Measurements from ENCODE around the gene NEGR1. TPM values are rescaled to one million over a fixed set of nuclear protein-coding genes. Genes with fewer than 3 reads are reported as not detected.

The NEGR1 gene
- total and polyA plus RNA-seq, 2 experiments from 2014 or later, result 0.57 to 0.94 TPM

GRCh38 chr1:72288886-72289285 lies 6.5 kb upstream of the NEGR1 start (continued):
- no peak for TF ChIP-seq EZH2phosphoT487 (IDR thresholded peaks at IDR 0.05; ENCODE audit: unreplicated experiment)
- TF ChIP-seq, protein P1, sequence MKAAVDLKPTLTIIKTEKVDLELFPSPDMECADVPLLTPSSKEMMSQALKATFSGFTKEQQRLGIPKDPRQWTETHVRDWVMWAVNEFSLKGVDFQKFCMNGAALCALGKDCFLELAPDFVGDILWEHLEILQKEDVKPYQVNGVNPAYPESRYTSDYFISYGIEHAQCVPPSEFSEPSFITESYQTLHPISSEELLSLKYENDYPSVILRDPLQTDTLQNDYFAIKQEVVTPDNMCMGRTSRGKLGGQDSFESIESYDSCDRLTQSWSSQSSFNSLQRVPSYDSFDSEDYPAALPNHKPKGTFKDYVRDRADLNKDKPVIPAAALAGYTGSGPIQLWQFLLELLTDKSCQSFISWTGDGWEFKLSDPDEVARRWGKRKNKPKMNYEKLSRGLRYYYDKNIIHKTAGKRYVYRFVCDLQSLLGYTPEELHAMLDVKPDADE (IDR thresholded peaks at IDR 0.05), result no peak

- Histone ChIP-seq H4K20me1 (replicated peaks; ENCODE audit: insufficient read depth) (no peaks in the 10 kb centered on the region), H3K4me3 (no peak overlapping the region), H3K4me1 (ENCODE audit: insufficient read depth) (peaks cover 16% of the 10 kb centered on the region), H3K4me2 (no peak overlapping the region), H3K79me2 (replicated peaks; ENCODE audit: insufficient read depth) (no peaks in the 10 kb centered on the region), H3K27ac (ENCODE audit: low read depth) (no peak overlapping the region), H2AFZ (no peak overlapping the region), H3K36me3 (ENCODE audit: insufficient read depth) (no peaks in the 10 kb centered on the region), H3K9me2 (ENCODE audit: insufficient read depth) (no peaks in the 10 kb centered on the region), H3K27me3 (ENCODE audit: insufficient read depth) (peaks cover 29% of the 10 kb centered on the region), H3F3A (replicated peaks; ENCODE audit: low read depth) (peaks cover 4% of the 10 kb centered on the region; the same call in 1 of the 2 replicates)
- ATAC-seq, result no peak
- H3K9me3 Mint-ChIP-seq, result no peaks in the 10 kb centered on the region; the same call in 2 of the 3 replicates
- no peak overlapping the region for H3K4me3 Mint-ChIP-seq
- no peak overlapping the region for H3K27ac Mint-ChIP-seq
- H3K36me3 Mint-ChIP-seq (ENCODE audit: low read depth), result no peaks in the 10 kb centered on the region; the same call in 2 of the 3 replicates
- DNase-seq (ENCODE audit: low spot score), result no peak
- H3K27me3 Mint-ChIP-seq (ENCODE audit: insufficient read depth, low read depth, poor library complexity), result peaks cover 13% of the 10 kb centered on the region
- H3K4me1 Mint-ChIP-seq, result peaks cover 14% of the 10 kb centered on the region
- no peak for TF ChIP-seq JUNB (IDR thresholded peaks at IDR 0.05; ENCODE audit: unreplicated experiment)
- TF ChIP-seq, protein P2, sequence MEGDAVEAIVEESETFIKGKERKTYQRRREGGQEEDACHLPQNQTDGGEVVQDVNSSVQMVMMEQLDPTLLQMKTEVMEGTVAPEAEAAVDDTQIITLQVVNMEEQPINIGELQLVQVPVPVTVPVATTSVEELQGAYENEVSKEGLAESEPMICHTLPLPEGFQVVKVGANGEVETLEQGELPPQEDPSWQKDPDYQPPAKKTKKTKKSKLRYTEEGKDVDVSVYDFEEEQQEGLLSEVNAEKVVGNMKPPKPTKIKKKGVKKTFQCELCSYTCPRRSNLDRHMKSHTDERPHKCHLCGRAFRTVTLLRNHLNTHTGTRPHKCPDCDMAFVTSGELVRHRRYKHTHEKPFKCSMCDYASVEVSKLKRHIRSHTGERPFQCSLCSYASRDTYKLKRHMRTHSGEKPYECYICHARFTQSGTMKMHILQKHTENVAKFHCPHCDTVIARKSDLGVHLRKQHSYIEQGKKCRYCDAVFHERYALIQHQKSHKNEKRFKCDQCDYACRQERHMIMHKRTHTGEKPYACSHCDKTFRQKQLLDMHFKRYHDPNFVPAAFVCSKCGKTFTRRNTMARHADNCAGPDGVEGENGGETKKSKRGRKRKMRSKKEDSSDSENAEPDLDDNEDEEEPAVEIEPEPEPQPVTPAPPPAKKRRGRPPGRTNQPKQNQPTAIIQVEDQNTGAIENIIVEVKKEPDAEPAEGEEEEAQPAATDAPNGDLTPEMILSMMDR (conservative IDR thresholded peaks at IDR 0.05; ENCODE audit: low read depth in 2 of 2), result no peak
- TF ChIP-seq STAT1 (IDR thresholded peaks at IDR 0.05; ENCODE audit: unreplicated experiment), result no peak
- TF ChIP-seq, protein P1 (IDR thresholded peaks at IDR 0.05), result no peak
- TF ChIP-seq EZH2 (IDR thresholded peaks at IDR 0.05; ENCODE audit: low read depth, unreplicated experiment), result no peak
- TF ChIP-seq POLR2AphosphoS5 (IDR thresholded peaks at IDR 0.05; ENCODE audit: low read depth), result no peak
- TF ChIP-seq ZNF114 (CRISPR knock-in tag; IDR thresholded peaks at IDR 0.05), result no peak
- TF ChIP-seq, protein P3, sequence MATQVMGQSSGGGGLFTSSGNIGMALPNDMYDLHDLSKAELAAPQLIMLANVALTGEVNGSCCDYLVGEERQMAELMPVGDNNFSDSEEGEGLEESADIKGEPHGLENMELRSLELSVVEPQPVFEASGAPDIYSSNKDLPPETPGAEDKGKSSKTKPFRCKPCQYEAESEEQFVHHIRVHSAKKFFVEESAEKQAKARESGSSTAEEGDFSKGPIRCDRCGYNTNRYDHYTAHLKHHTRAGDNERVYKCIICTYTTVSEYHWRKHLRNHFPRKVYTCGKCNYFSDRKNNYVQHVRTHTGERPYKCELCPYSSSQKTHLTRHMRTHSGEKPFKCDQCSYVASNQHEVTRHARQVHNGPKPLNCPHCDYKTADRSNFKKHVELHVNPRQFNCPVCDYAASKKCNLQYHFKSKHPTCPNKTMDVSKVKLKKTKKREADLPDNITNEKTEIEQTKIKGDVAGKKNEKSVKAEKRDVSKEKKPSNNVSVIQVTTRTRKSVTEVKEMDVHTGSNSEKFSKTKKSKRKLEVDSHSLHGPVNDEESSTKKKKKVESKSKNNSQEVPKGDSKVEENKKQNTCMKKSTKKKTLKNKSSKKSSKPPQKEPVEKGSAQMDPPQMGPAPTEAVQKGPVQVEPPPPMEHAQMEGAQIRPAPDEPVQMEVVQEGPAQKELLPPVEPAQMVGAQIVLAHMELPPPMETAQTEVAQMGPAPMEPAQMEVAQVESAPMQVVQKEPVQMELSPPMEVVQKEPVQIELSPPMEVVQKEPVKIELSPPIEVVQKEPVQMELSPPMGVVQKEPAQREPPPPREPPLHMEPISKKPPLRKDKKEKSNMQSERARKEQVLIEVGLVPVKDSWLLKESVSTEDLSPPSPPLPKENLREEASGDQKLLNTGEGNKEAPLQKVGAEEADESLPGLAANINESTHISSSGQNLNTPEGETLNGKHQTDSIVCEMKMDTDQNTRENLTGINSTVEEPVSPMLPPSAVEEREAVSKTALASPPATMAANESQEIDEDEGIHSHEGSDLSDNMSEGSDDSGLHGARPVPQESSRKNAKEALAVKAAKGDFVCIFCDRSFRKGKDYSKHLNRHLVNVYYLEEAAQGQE (IDR thresholded peaks at IDR 0.05; ENCODE audit: unreplicated experiment), result no peak
- no peak for TF ChIP-seq EZH2phosphoT487 (IDR thresholded peaks at IDR 0.05; ENCODE audit: unreplicated experiment)
- no peak for TF ChIP-seq CREB1 (CRISPR knock-in tag; IDR thresholded peaks at IDR 0.05; ENCODE audit: low read depth)
- TF ChIP-seq ZNF462 (CRISPR knock-in tag; IDR thresholded peaks at IDR 0.05), result no peak
Measured at GRCh38 chr1:72286401-72286800, 4.1 kb upstream of the NEGR1 start.

Measured in GM23338 (cell line).